ENCODE measurements around the gene GCNT4. TPM values are rescaled to one million over a fixed set of nuclear protein-coding genes. Genes with fewer than 3 reads are reported as not detected.
"Not testable (repeated sequence)": the region's sequence is repeated elsewhere in the genome, so short reads cannot be mapped to it uniquely, and the experiment has no call there.

GCNT4 gene
- polyA plus RNA-seq (2011; rRNA removed) (0.34 and 0.39 TPM in 2 replicates), polyA plus RNA-seq (2017; fragmentation: RNase III; extraction: RNeasy Plus Mini Kit Qiagen cat#74134 plus additional on column Dnase treatment) (0.25 to 0.28 TPM (median 0.28 TPM) in 3 replicates), polyA minus RNA-seq (2011; rRNA and poly(A)+ RNA removed) (0.17 and 0.24 TPM in 2 replicates)
- polyA plus RNA-seq (2012; cell fraction: cytosol; rRNA removed): 0.03 and 0.04 TPM in 2 replicates
- polyA plus RNA-seq (2012; cell fraction: nucleus; rRNA removed): 0.01 and 0.06 TPM in 2 replicates

- WGBS (ENCODE audit: missing lambda C conversion rate): 13% methylated on average over 25 of the region's 74 CpGs
- Histone ChIP-seq H3K4me2 (peak within 1 kb of the TSS; percentile 93), H3K9me3 (no peaks in the 10 kb centered on the region), H3K27ac (peak within 1 kb of the TSS; percentile 74 to 92), H3K4me3 (peak within 1 kb of the TSS; percentile 73), H3K4me1 (peaks cover 16% of the 10 kb centered on the region; the same call in 2 of the 3 replicates)
- ChIA-PET POLR2A (interaction anchor here (2.5 kb wide), 1 partner anchor 285 kb away, joined by 13 read pairs; the partner anchor contains the start of gene HMGCR), CTCF (interaction anchor here (0.7 to 1.8 kb wide), 8 partner anchors 10 to 629 kb away, joined by 3 to 10 read pairs (median 4); partner anchors contain the start of gene ANKRD31)
- FAIRE-seq: no peak
- peak; percentile 76 to 77 for ATAC-seq
- peak; percentile 29 to 56 for DNase-seq (ENCODE audit: low read depth in 1 of 2, low spot score in 1 of 2)
- peak; percentile 20; the same call in 1 of the 2 replicates for TF ChIP-seq POLR2A (IDR thresholded peaks at IDR 0.05; ENCODE audit: low read length)
- TF ChIP-seq RNF2 (IDR thresholded peaks at IDR 0.05; ENCODE audit: borderline replicate concordance, low read depth): 0 out of 2 replicates have a peak, but pooled peaks have one; percentile 56
- TF ChIP-seq MAZ (IDR thresholded peaks at IDR 0.05; ENCODE audit: borderline replicate concordance, low read depth, low read length): no peak
Measured at GRCh38 chr5:75052192-75053053, at the start of gene GCNT4. Gene GCNT4, minus strand, starts transcription at chr5:75052558. Its CDS starts 22,521 bp downstream, at chr5:75030037.

GRCh38 chr5:75095956-75096355 lies 43.6 kb upstream of the GCNT4 start:
- H3K4me1 ChIP-seq; H3K9me3 ChIP-seq; H3K27ac ChIP-seq; ATAC-seq; DNase-seq (ENCODE audit: low read depth in 1 of 2, low spot score in 1 of 2); POLR2A ChIA-PET; CTCF ChIA-PET; H3K4me3 ChIP-seq; FAIRE-seq: not testable (repeated sequence)
- 57% methylated on average over 3 of the region's 3 CpGs for WGBS (ENCODE audit: missing lambda C conversion rate)
- peak overlapping the region; percentile 14; the same call in 1 of the 3 replicates for H3K4me2 ChIP-seq

GRCh38 chr5:75091597-75091996 lies 39.2 kb upstream of the GCNT4 start:
- FAIRE-seq (no peak), ATAC-seq (no peak), DNase-seq (ENCODE audit: low read depth in 1 of 2, low spot score in 1 of 2) (no peak)
- Histone ChIP-seq H3K4me3 (no peak overlapping the region), H3K27ac (no peak overlapping the region), H3K9me3 (no peaks in the 10 kb centered on the region), H3K4me1 (peaks cover 8% of the 10 kb centered on the region; the same call in 1 of the 3 replicates), H3K4me2 (no peak overlapping the region)
- CTCF ChIA-PET: interaction anchor here (0.9 to 1.2 kb wide), 3 partner anchors 11 to 38 kb away, joined by 3 to 4 read pairs (median 3); no protein-coding TSS in a partner anchor
- no peak for TF ChIP-seq SMC3 (IDR thresholded peaks at IDR 0.05)
- TF ChIP-seq SREBF2 (IDR thresholded peaks at IDR 0.05): no peak
- no peak for TF ChIP-seq EHF (CRISPR knock-in tag; IDR thresholded peaks at IDR 0.05)
- TF ChIP-seq ZNF302 (CRISPR knock-in tag; IDR thresholded peaks at IDR 0.05): no peak
- TF ChIP-seq CHD2 (IDR thresholded peaks at IDR 0.05; ENCODE audit: low read length, partially characterized antibody): no peak
- no peak for TF ChIP-seq NPAS2 (CRISPR knock-in tag; IDR thresholded peaks at IDR 0.05; ENCODE audit: borderline replicate concordance)
- POLR2A ChIA-PET: no interaction called here
- 57% methylated on average over 3 of the region's 3 CpGs for WGBS (ENCODE audit: missing lambda C conversion rate)

- H3K4me1 ChIP-seq: no peaks in the 10 kb centered on the region
- FAIRE-seq (no peak), DNase-seq (ENCODE audit: low read depth in 1 of 2, low spot score in 1 of 2) (no peak), ATAC-seq (no peak)
- no peak overlapping the region for H3K27ac ChIP-seq
- no peaks in the 10 kb centered on the region for H3K9me3 ChIP-seq
- no peak overlapping the region for H3K4me3 ChIP-seq
- TF ChIP-seq POLR2AphosphoS2 (conservative IDR thresholded peaks at IDR 0.05; ENCODE audit: low read length) (no peak), ATOH8 (CRISPR knock-in tag; IDR thresholded peaks at IDR 0.05; ENCODE audit: low read depth) (no peak)
- ChIA-PET POLR2A (no interaction called here), CTCF (interaction anchor here (1.0 kb wide), 1 partner anchor 18 kb away, joined by 3 read pairs; no protein-coding TSS in a partner anchor)
- no peak overlapping the region for H3K4me2 ChIP-seq
- 23% methylated on average over 1 of the region's 1 CpG for WGBS (ENCODE audit: missing lambda C conversion rate)
Measured at GRCh38 chr5:75089662-75090061, 37.3 kb upstream of the GCNT4 start.

GRCh38 chr5:75089137-75089536 lies 36.8 kb upstream of the GCNT4 start:
- Histone ChIP-seq H3K4me2 (no peak overlapping the region), H3K4me3 (no peak overlapping the region), H3K27ac (no peak overlapping the region), H3K9me3 (no peaks in the 10 kb centered on the region), H3K4me1 (no peaks in the 10 kb centered on the region)
- no peak for DNase-seq (ENCODE audit: low read depth in 1 of 2, low spot score in 1 of 2)
- no peak for FAIRE-seq
- ChIA-PET CTCF (interaction anchor here (1.0 to 1.2 kb wide), 3 partner anchors 17 to 39 kb away, joined by 3 to 5 read pairs (median 3); no protein-coding TSS in a partner anchor), POLR2A (no interaction called here)
- no peak for ATAC-seq
- 91% methylated on average over 1 of the region's 1 CpG for WGBS (ENCODE audit: missing lambda C conversion rate)
- TF ChIP-seq MAFK (IDR thresholded peaks at IDR 0.05; ENCODE audit: partially characterized antibody) (no peak), HOXB5 (CRISPR knock-in tag; IDR thresholded peaks at IDR 0.05) (no peak), MAZ (IDR thresholded peaks at IDR 0.05; ENCODE audit: borderline replicate concordance, low read depth, low read length) (no peak), ZC3H11A (IDR thresholded peaks at IDR 0.05) (no peak), HOXB13 (CRISPR knock-in tag; IDR thresholded peaks at IDR 0.05; ENCODE audit: low read depth) (no peak), CBX2 (IDR thresholded peaks at IDR 0.05; ENCODE audit: borderline replicate concordance, low read depth) (no peak), ESRRA (IDR thresholded peaks at IDR 0.05; ENCODE audit: borderline replicate concordance, low read length) (no peak), POLR2AphosphoS2 (conservative IDR thresholded peaks at IDR 0.05; ENCODE audit: low read length) (no peak), ZNF302 (CRISPR knock-in tag; IDR thresholded peaks at IDR 0.05) (no peak), CHD2 (IDR thresholded peaks at IDR 0.05; ENCODE audit: low read length, partially characterized antibody) (no peak), HDAC2 (IDR thresholded peaks at IDR 0.05) (no peak), SREBF2 (IDR thresholded peaks at IDR 0.05) (no peak), HEYL (CRISPR knock-in tag; IDR thresholded peaks at IDR 0.05) (no peak), TFCP2L1 (CRISPR knock-in tag; IDR thresholded peaks at IDR 0.05) (no peak), ELK1 (IDR thresholded peaks at IDR 0.05; ENCODE audit: low read depth, low read length) (no peak), HOXA7 (CRISPR knock-in tag; IDR thresholded peaks at IDR 0.05) (no peak)

Data from A549 (cell line).